ENCODE measurements around the gene PSTPIP2.
"Not testable (repeated sequence)": the region's sequence is repeated elsewhere in the genome, so short reads cannot be mapped to it uniquely, and the experiment has no call there.

Gene PSTPIP2

DNA sequence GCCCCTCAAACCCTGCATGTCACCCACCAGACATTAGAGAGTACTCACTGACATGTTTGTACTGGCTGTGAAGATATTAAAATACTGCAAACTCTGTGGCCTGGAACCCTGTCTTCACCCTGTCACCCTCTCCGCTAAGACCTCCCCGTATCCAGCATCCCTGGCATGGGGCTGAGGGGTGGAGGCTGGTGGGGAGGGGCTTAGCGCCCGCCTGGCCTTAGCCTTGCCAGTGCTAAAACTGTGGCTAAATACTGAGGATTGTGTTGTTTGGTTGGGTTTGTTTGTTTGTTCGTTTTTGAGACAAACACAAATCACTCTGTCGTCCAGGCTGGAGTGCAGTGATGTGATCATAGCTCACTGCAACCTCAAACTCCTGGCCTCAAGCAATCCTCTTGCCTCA lies 1.8 kb downstream of the PSTPIP2 start:
- DNase-seq (ENCODE audit: low spot score) = no peak

DNA sequence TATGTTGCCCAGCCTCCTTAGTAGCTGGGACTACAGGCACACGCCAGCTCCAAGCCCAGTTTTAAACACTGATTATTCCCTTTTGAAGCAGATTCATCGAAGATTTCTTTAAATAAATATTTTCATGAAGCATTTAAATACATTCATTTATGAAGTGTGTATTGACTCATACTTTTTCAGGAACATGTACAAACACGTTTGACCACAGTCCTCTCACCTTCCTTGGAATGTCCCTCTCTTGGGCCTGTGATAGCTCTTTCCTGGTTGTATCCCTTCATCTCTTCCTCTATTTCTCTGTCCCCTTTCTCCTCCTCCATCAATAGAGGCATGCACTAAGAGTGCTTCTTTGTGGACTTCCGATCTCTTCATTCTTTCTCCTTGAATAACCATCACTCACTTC lies 2.5 kb downstream of the PSTPIP2 start:
- DNase-seq (ENCODE audit: low spot score) = no peak

DNA sequence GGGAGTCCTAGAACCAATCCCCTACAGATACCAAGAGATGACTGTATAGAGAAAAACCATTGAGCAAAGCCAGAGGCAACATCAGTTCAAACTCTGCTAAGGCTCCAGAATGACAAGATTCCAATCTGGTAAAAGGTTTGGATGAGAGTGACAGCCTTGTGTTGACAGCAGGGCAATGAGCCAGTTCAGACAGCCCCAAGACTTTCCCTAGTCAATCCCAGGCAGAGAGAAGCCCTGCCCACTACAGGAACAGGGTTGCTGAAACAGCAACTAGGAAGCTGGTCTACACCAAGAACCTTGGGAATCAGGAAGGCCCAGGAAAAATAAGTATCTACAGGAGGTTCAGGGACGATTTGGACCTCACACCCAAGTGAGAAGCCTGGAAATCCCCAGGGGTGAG lies 3.3 kb downstream of the PSTPIP2 start:
- no peak for DNase-seq (ENCODE audit: low spot score)

DNA sequence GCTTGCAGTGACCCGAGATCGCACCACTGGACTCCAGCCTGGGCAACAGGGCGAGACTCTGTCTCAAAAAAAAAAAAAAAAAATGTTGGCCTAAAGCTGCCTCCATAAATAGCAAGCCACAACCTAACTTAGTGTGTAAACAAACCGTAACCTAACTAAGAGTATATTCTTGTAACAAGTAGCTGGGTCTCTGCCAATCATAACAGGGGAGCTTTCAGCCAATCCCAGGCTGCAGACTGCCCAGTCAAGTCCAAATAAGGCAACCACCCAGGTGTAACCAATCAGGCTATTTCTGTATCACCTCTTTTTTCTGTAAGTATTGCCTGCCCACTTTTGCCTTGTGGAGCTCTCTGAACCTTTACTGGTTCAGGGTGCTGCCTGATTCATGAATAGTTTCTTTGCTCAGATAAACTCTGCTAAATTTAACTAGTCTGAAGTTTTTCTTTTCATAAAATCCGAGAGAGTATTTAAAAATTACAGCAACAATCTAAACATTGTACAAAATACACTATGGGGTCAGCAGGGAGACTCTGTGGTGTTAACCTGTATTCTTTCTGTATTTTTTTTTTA lies 4.5 kb downstream of the PSTPIP2 start:
- DNase-seq (ENCODE audit: low spot score) = no peak

DNA sequence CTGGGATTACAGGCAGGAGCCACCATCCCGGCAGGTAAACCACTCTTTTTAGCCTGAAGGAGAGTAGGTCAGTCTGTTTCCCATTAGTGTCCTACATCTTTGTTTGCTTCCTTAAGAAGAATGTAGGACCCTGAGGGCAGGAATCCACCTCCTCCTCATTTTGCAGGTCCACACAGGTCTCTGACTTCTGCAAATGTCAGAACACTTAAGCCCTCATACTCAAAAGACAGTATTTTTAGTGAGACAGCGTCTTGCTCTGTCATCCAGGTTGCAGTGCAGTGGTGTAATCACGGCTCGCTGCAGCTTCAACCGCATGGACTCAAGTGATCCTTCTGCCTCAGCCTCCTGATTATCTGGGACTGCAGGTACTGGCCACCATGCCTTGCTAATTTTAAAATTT lies 9.3 kb downstream of the PSTPIP2 start:
- no peak for DNase-seq (ENCODE audit: low spot score)

DNA sequence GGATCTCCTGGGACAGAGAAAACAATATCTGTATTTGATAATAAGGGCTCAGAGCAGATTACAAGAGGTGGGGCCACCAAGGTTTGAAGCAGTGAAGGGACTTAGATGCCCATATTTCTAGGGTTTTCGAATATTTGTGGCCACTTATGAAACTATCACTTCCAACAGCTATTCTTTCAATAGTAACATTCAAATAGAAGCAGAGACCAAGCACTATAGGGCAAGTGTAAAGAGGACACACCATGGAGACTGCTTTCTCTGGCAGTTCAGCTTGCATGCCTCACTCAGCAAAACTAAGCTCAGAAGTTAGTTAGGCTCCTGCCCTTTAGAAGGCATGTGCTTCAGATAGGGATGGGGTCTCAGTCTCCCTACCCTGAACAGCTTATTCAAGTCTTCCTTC lies 10.3 kb downstream of the PSTPIP2 start:
- DNase-seq (ENCODE audit: low spot score) = no peak

DNA sequence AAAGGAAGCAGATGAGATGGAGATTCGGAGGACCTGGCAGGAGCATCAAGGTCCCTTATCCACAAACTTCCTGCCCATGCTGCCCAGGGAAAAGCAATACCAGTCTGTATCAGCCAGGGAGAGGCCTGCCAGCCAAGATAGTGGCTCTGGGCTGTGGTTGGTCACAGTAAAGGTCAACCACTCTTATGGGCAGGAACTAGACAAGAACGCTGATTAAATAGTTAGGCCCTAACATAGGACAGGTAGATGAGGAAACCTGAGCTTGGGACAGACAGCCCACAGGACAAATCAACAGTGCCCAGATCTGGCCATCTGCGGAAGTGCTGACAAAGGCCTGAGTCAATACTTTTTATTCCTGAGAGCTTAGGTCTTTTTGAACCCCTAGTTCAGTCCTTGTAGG lies 10.7 kb downstream of the PSTPIP2 start:
- DNase-seq (ENCODE audit: low spot score) = no peak

DNA sequence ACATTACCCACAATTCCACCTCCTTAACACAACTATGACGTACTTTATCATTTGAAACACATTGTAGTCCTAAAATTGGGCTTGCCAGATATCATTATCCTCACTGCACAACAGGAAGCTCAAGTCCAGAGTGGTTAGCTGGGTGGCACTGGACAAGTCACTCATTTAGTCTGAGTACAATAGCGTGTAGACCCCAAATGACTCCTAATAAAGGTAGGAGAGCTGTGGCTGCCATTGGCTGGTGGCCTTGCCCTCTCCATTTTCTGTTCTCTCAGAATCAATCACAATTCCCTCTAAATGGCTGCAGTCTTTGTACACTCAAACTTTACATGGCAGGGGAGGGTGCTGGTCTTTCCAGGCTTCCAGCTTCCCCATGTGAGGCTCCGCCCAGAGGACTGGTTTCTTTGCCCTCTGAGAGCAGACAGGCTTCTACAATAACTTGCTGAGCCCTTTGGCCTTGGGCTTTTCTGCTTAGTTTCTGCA lies 11.7 kb downstream of the PSTPIP2 start:
- DNase-seq (ENCODE audit: low spot score) = no peak

DNA sequence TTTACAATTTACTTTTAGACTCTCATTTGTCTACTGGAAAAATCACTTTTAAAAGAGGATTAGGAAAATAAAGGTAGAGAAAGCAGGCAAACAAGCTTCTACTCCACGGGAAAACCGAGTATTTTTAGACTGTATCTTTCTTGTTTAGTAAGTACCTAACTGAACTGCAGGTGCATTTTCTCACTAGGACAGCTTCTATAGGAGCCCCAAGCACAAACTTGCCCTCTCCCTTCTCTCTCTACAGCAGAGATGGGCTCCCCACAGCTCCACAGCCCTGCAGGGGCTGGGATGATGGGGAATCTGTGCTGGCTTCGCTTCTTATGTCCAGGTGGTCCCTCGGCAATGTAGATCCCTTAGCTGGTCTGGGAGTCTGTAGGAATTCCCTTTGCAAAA lies 16.2 kb downstream of the PSTPIP2 start:
- no peak for DNase-seq (ENCODE audit: low spot score)

DNA sequence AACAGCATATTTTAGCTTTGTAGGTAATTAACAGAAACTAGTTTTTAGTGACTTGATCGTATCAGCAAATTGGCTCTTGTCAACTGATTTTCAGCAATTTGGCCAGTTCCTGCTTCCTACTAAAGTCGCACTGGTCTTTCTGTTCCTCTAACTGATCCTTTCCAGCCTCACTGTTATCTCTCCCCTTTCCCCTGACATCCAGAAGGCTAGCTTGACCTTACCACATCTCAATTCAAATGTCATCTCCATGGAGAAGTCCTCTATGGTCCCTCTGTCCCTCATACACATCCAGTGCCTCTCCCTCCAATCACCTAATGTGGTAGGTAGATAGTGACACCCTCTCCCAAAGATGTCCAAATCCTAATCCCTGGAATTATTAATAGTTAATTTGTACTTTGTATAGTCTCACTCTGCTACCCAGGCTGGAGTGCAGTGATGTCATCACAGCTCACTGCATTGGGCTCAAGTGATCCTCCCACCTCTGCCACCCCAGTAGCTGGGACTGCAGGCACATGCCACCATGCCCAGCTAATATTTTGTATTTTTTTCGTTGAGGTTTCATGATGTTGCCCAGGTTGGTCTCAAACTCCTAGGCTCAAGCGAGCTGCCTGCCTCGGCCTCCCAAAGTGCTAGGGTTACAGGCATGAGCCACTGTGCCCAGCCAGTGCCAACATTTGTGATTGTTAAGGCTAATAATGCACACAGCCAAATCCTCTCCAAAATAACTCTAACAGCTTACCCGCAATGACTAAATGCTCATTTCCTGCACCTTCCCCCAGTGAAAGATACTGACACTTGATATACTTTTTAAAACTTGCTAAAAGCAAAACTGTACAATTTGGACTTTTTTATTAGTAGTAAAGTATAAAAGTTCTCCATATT lies 16.9 kb downstream of the PSTPIP2 start:
- peak; percentile 39 for DNase-seq (ENCODE audit: low spot score)

DNA sequence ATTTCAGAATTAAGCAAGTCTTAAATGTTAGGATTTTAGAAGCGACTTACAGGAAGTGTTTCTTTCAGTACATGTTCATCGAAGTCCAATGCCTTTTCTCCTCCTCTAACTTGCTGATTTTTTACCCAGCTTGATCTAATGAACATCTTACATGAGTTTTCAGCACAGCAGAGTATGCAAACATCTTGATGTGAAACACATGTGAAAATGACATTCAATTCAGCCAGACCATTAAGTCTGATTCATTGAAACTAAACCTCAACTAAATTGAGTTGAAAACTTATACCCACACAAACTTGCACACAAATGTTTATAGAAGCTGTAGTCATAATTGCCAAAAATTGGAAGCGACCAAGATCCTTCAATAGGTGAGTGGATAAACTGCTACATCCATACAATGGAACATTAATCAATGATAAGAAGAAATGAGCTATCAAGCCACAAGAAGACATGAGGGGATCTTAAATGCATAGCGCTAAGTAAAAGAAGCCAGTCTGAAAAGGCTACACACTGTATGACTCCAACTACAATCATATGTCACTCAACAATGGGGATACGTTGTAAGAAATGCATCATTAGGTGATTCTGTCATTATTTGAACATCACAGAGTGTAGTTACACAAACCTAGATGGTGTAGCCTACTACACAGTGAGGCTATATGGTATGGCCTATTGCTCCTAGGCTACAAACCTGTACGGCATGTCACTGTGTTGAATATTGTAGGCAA lies 18.5 kb downstream of the PSTPIP2 start:
- DNase-seq (ENCODE audit: low spot score) = no peak

DNA sequence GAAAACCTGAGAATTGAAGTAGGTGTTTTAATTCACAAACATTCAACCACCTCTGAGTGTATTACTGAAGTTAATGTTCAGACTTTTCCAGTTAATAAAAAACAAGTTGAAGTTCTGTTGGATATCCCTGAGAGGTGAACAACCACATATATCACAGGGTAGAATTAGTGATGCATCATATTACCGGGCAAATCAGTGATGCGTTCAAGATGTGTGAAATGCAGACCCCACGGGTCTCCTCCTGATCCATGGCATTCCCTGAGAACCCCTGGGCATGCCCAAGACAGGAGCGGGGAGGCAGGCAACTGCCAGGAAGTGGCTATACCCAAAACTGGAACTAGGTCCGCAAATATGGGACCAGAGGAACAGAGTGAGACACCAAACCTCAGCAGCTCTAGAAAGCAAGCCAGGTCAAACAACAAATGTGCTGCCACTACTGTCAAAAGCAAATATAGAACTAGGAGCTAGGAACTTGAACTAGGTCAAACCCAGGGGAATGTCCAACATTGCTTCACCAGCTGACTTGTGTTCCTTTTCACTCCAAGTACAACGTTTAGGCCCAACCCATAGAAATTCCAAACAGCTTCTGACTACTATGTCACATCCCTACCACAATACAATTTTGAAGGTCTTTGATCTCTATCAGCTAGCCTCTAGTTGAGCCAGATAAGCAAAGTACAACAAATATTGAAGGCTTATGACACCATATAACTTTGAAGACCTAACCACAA lies 20.2 kb downstream of the PSTPIP2 start:
- no peak for DNase-seq (ENCODE audit: low spot score)

DNA sequence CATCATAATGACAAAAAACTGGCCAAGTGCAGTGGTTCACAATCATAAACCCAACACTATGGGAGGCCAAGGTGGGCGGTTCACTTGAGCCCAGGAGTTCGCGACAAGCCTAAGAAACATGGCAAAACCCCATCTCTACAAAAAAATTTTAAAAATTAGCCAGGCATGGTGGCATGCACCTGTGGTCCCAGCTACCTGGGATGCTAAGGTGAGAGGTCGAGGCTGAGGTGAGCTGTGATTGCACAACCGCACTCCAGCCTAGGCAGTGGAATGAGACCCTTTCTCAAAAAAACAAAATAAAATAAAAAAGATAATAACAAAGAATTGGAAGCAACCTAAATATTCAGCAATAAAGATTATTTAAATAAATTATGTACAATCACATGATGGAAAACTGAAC lies 21.8 kb downstream of the PSTPIP2 start:
- DNase-seq (ENCODE audit: low spot score) = no peak

DNA sequence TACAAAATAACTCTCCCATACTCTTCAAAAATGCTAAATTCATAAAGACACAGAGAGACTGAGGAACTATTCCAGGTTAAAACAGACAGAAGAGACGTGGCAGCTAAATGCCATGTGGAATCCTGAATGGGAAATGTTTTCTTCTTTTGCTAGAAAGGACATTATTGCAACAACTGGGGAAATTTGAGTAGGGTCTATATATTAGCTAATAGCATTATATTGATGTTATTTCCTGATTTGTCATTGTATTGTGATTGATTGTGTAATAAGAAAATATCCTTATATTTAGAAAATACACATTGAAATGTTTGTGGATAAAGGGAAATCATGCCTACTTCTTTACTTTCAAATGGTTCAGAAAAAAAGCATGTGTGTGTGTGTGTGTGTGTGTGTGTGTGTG lies 23.4 kb downstream of the PSTPIP2 start:
- DNase-seq (ENCODE audit: low spot score) = no peak

DNA sequence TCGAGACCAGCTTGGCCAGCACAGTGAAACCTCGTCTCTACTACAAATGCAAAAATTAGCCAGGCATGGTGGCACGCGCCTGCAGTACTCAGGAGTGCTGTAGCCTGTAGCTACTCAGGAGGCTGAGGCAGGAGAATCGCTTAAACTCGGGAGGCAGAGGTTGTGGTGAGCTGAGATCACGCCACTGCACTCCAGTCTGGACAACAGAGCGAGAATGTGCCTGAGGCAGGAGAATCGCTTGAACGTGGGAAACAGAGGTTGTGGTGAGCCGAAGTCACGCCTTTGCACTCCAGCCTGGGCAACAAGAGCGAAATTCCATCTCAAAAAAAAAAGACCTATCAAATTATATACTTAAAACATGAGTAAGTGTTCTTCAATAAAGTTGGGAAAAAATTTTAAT lies 24.7 kb downstream of the PSTPIP2 start:
- not testable (repeated sequence) for DNase-seq (ENCODE audit: low spot score)

DNA sequence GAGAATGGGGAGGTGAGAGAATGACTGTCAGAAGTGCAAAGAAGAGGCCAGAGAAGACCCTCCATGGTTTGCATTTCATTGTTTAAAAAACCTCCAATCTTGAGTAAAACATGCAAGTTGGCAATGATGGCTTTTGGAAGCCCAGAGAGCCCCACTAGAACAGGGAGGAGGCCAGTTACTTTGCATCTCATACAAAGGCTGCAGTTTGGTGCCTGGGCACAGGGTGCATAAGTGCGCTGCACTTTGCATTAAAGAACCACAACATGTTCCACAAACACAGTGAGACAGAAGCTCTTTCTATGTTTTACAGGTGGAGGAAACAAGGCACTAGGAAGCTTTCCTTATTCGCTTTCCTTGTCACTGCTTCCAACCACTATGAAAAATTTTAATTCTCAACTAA lies 25.4 kb downstream of the PSTPIP2 start:
- no peak for DNase-seq (ENCODE audit: low spot score)

DNA sequence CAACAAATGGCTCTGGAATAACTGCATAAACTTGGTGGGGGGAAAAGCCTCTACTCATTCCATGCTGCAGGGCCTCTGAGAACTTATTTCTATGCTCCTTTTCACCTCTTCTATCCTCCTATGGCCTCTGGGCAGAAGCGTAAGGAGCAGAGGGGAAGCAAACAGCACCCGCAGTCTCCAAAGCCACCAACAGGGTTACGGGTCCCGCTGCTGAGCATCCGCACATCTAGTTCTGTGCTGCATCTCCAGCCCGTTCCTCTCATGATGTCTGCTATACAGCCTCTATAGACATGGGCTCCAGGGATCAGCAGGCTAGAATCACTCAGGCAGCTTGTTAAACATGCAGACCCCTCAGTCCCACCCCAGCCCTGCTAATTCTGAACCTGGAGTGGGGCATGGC lies 25.9 kb downstream of the PSTPIP2 start:
- DNase-seq (ENCODE audit: low spot score) = no peak

DNA sequence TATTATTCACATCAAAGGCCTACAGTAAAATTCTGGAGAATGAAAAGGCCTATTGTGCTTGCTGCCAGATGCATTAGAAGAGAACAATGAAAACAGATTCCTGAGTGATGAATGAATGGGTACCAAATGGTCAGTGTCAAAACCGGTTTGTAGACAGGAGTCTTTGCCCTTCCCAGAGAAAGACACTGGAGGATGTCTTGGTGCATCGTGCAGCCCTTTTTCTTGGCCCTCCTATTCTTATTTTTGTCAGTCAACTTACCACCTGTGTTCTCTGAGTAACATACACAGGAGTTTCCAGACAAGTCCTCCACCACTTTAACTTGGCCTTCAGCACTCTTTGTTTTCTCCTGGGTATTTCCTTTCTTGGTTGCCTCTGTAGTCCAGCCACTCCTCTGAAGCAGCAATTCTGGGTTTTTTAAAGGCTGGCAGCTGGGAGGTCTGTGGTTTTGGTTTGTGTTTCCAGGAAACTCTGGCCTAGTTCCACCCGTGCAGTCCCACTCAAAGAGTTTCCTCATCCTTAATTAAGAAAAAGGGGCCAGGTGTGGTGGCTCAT lies 29.4 kb downstream of the PSTPIP2 start:
- DNase-seq (ENCODE audit: low spot score) = peak; percentile 41

DNA sequence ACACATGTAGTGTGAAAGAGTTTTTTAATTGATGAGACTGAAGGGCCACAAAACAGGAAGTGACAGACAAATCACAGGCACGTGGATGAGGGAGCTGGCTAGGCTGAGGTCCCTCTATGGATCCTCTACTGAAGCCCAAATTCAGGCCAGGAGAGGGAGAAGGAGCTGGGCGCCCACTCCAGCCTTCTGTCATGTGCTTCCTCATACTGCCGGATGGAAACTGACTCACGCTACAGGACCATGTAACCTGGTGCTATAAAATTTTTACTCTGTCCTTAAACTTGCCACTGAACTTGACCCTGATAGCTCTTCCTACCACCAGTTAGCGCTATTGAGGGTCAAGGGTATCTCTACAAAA lies 31.3 kb downstream of the PSTPIP2 start:
- no peak for DNase-seq (ENCODE audit: low spot score)

DNA sequence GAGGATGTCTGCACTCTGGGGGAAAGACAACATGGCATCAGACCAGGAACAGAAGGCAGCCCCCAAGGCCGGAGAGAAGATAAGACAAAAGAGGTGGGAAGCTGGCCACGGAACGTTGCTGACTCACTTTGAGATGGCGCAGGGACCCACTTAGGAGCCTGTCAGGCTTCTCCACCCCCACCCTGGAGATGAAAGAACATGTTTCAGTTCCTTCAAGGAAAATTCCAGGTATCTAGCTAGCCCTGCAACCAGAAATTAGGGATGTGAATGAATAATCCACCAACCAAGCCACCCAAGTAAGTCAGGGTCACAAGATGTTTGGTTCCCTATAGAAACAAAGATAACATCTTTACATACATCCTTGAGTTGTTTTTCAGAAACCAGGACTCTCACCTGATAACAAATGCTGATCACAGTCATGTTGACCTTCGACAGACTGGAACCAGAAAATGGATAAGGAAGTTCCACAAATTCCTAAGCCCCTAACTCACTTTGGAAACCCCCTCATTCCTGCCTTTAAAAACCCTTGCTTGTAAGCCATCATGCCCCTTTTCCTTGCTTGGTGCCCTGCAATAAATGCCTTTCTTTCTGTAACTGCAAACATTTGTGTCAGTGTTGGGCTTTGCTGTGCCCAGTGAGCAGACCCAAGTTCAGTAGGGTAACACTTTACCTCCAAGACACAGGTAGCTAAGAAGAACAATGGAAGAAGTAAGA lies 31.9 kb downstream of the PSTPIP2 start:
- no peak for DNase-seq (ENCODE audit: low spot score)

DNA sequence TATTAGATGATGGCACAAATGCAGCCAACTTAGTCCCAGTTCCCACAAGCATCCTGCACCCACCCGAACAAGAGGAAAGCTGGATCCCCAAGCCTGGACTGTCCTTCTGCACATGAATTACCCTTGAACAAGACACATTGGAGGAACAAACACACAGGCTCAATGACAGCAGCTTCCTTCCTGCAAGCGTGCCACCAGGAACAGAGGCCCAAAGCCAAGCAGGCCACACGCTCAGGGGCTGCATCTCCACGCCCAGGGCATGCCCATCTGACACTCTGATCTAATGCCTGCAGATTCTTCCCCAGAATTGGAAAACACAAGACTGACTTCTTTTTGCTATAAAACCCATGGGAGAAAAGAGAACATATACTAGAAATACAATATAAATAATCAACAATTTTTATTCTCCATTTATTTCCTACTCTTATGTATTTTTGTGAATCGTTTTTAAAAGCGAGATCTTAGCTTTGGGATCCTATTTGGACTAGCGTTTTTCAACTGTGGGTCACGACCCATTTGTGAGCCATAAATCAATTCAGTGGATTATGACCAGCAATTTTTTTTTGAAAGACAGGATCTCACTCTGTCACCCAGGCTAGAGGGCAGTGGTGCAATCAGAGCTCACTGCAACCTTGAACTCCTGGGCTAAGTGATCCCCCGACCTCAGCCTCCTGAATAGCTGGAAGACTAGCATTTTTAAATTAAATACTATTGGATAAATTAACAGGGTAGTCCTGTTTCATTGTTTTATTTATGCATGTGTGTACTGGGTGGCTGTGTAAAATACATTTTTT lies 34.4 kb downstream of the PSTPIP2 start:
- DNase-seq (ENCODE audit: low spot score) = no peak
